HG02798 (cell line): ENCODE data around the gene HSF4.
"Not testable (repeated sequence)": the region's sequence is repeated elsewhere in the genome, so short reads cannot be mapped to it uniquely, and the experiment has no call there.

Experiments used
- ATAC-seq: cut with Tn5 transposase; IDR thresholded peaks from one replicate; pipeline ENCODE4 v1.9.1; 2021; ENCODE audit warnings: mild to moderate bottlenecking; ENCODE audit not compliant: unreplicated experiment, poor library complexity

Gene HSF4

GRCh38 chr16:67164599-67165061 lies at the start of gene HSF4:
Gene HSF4, plus strand, starts transcription at chr16:67164745. Its CDS starts 67 bp downstream, at chr16:67164812.
- ATAC-seq: no peak

- ATAC-seq: no peak
Observed at GRCh38 chr16:67114793-67115192, 49.8 kb upstream of the HSF4 start.

GRCh38 chr16:67115639-67116038 lies 48.9 kb upstream of the HSF4 start:
- no peak for ATAC-seq

GRCh38 chr16:67116388-67117311 lies 47.9 kb upstream of the HSF4 start:
- ATAC-seq: no peak

- ATAC-seq: no peak
Observed at GRCh38 chr16:67117716-67118115, 46.8 kb upstream of the HSF4 start.

- ATAC-seq: no peak
Observed at GRCh38 chr16:67120025-67120424, 44.5 kb upstream of the HSF4 start.

GRCh38 chr16:67122799-67123198 lies 41.7 kb upstream of the HSF4 start:
- not testable (repeated sequence) for ATAC-seq

GRCh38 chr16:67128417-67128816 lies 36.1 kb upstream of the HSF4 start:
- ATAC-seq: no peak

GRCh38 chr16:67128887-67129286 lies 35.7 kb upstream of the HSF4 start:
- no peak for ATAC-seq

- ATAC-seq: no peak
Observed at GRCh38 chr16:67129422-67129821, 35.1 kb upstream of the HSF4 start.

GRCh38 chr16:67137605-67138004 lies 26.9 kb upstream of the HSF4 start:
- no peak for ATAC-seq

- ATAC-seq: no peak
Observed at GRCh38 chr16:67141391-67141790, 23.2 kb upstream of the HSF4 start.

GRCh38 chr16:67142342-67142741 lies 22.2 kb upstream of the HSF4 start:
- ATAC-seq: no peak

GRCh38 chr16:67144943-67145342 lies 19.6 kb upstream of the HSF4 start:
- no peak for ATAC-seq

- ATAC-seq: no peak
Observed at GRCh38 chr16:67145746-67146145, 18.8 kb upstream of the HSF4 start.

- no peak for ATAC-seq
Observed at GRCh38 chr16:67146523-67147357, 17.8 kb upstream of the HSF4 start.

- ATAC-seq: no peak
Observed at GRCh38 chr16:67147437-67148140, 17.0 kb upstream of the HSF4 start.

- ATAC-seq: no peak
Observed at GRCh38 chr16:67148221-67148620, 16.3 kb upstream of the HSF4 start.

- no peak for ATAC-seq
Observed at GRCh38 chr16:67148656-67149275, 15.8 kb upstream of the HSF4 start.
